ENCODE data around the gene LAPTM4A. TPM values are rescaled to one million over a fixed set of nuclear protein-coding genes. Genes with fewer than 3 reads are reported as not detected.
"Not testable (repeated sequence)": the region's sequence is repeated elsewhere in the genome, so short reads cannot be mapped to it uniquely, and the experiment has no call there.

The LAPTM4A gene
- total RNA-seq, 1 donor from 2014 or later, result 196 TPM

- DNase-seq (ENCODE audit: extremely low spot score, unreplicated experiment), result no peak
- H3K4me3 Mint-ChIP-seq, result no peak overlapping the region
- no peaks in the 10 kb centered on the region for H3K27me3 Mint-ChIP-seq
- no peaks in the 10 kb centered on the region for H3K4me1 Mint-ChIP-seq (ENCODE audit: unreplicated experiment)
- peaks cover 3% of the 10 kb centered on the region for H3K36me3 Mint-ChIP-seq
- TF ChIP-seq CTCF (conservative IDR thresholded peaks at IDR 0.05), result no peak
- peaks cover 11% of the 10 kb centered on the region for H3K9me3 Mint-ChIP-seq
- no peak overlapping the region for H3K27ac Mint-ChIP-seq
These were observed 29.0 kb upstream of the LAPTM4A start for GRCh38 chr2:20080428-20080827.

GRCh38 chr2:20079546-20080115 lies 28.2 kb upstream of the LAPTM4A start:
- Mint-ChIP-seq H3K27me3 (no peaks in the 10 kb centered on the region), H3K27ac (no peak overlapping the region), H3K4me1 (ENCODE audit: unreplicated experiment) (no peaks in the 10 kb centered on the region), H3K36me3 (peaks cover 3% of the 10 kb centered on the region), H3K4me3 (no peak overlapping the region), H3K9me3 (peaks cover 11% of the 10 kb centered on the region)
- no peak for TF ChIP-seq CTCF (conservative IDR thresholded peaks at IDR 0.05)
- DNase-seq (ENCODE audit: extremely low spot score, unreplicated experiment), result no peak

GRCh38 chr2:20077411-20077940 lies 26.0 kb upstream of the LAPTM4A start:
- Mint-ChIP-seq H3K4me1 (ENCODE audit: unreplicated experiment) (peaks cover 16% of the 10 kb centered on the region), H3K27ac (no peak overlapping the region), H3K4me3 (no peak overlapping the region), H3K36me3 (peaks cover 3% of the 10 kb centered on the region), H3K27me3 (no peaks in the 10 kb centered on the region), H3K9me3 (peaks cover 11% of the 10 kb centered on the region)
- DNase-seq (ENCODE audit: extremely low spot score, unreplicated experiment), result no peak
- TF ChIP-seq CTCF (conservative IDR thresholded peaks at IDR 0.05), result no peak

GRCh38 chr2:20076757-20077156 lies 25.3 kb upstream of the LAPTM4A start:
- no peak for DNase-seq (ENCODE audit: extremely low spot score, unreplicated experiment)
- Mint-ChIP-seq H3K27me3 (no peaks in the 10 kb centered on the region), H3K4me1 (ENCODE audit: unreplicated experiment) (peaks cover 23% of the 10 kb centered on the region), H3K27ac (no peak overlapping the region), H3K36me3 (peaks cover 3% of the 10 kb centered on the region), H3K4me3 (no peak overlapping the region), H3K9me3 (peaks cover 11% of the 10 kb centered on the region)
- TF ChIP-seq CTCF (conservative IDR thresholded peaks at IDR 0.05), result no peak

GRCh38 chr2:20074901-20075300 lies 23.5 kb upstream of the LAPTM4A start:
- Mint-ChIP-seq H3K27ac (no peak overlapping the region), H3K4me3 (no peak overlapping the region), H3K9me3 (peaks cover 11% of the 10 kb centered on the region), H3K4me1 (ENCODE audit: unreplicated experiment) (peaks cover 30% of the 10 kb centered on the region), H3K27me3 (no peaks in the 10 kb centered on the region), H3K36me3 (peaks cover 3% of the 10 kb centered on the region)
- TF ChIP-seq CTCF (conservative IDR thresholded peaks at IDR 0.05), result no peak
- DNase-seq (ENCODE audit: extremely low spot score, unreplicated experiment), result no peak

- not testable (repeated sequence) for H3K27me3 Mint-ChIP-seq; H3K4me3 Mint-ChIP-seq; DNase-seq (ENCODE audit: extremely low spot score, unreplicated experiment); H3K36me3 Mint-ChIP-seq
- peaks cover 30% of the 10 kb centered on the region for H3K4me1 Mint-ChIP-seq (ENCODE audit: unreplicated experiment)
- H3K9me3 Mint-ChIP-seq, result peaks cover 11% of the 10 kb centered on the region
- peak overlapping the region; percentile 48 for H3K27ac Mint-ChIP-seq
These were observed 22.7 kb upstream of the LAPTM4A start for GRCh38 chr2:20074046-20074648.

All from type B pancreatic cell (in vitro differentiated cells).